ENCODE measurements around the gene SLC39A11.

DNA sequence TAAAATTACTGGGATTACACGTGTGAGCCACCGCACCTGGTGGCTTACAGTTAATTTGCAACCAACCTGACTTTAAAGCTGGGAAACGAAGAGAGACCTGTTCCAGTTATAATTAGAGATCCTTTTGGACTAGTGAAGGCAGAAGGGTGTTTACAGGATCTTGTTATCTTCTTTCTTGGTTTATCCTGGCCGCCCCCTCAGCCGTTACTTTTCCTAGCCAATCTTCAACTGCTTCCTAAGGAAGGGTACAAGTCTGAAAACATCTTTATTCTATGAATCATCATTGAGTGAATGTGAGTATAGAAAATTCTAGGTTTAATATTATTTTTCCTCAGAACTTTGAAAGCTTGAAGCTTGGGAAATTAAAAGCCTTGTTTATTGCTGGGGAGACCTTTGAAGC is 286.5 kb downstream of the SLC39A11 start:
- TF ChIP-seq POLR2A (IDR thresholded peaks at IDR 0.05) (no peak), POLR2AphosphoS5 (IDR thresholded peaks at IDR 0.05) (no peak)
- TF ChIP-seq, protein P1, sequence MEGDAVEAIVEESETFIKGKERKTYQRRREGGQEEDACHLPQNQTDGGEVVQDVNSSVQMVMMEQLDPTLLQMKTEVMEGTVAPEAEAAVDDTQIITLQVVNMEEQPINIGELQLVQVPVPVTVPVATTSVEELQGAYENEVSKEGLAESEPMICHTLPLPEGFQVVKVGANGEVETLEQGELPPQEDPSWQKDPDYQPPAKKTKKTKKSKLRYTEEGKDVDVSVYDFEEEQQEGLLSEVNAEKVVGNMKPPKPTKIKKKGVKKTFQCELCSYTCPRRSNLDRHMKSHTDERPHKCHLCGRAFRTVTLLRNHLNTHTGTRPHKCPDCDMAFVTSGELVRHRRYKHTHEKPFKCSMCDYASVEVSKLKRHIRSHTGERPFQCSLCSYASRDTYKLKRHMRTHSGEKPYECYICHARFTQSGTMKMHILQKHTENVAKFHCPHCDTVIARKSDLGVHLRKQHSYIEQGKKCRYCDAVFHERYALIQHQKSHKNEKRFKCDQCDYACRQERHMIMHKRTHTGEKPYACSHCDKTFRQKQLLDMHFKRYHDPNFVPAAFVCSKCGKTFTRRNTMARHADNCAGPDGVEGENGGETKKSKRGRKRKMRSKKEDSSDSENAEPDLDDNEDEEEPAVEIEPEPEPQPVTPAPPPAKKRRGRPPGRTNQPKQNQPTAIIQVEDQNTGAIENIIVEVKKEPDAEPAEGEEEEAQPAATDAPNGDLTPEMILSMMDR (IDR thresholded peaks at IDR 0.05): no peak
